Parathyroid adenoma (tissue), 2 donors: ENCODE data around the gene PSAP.

Source experiments
- H2AFZ ChIP-seq: fragments of 300-600 bp; sonication (generic); one replicate; pipeline ENCODE4 v1.7.0; 2017; ENCODE audit warnings: antibody characterized with exemption, mild to moderate bottlenecking
- H3K27ac ChIP-seq: fragments of 300-600 bp; sonication (generic); one replicate; pipeline ENCODE4 v1.7.0; 2017
- H3K27me3 ChIP-seq: fragments of 300-600 bp; sonication (generic); one replicate; pipeline ENCODE4 v1.7.0; 2017; ENCODE audit warnings: low read length; ENCODE audit not compliant: control insufficient read depth, insufficient read depth
- H3K36me3 ChIP-seq: fragments of 300-600 bp; sonication (generic); one replicate; pipeline ENCODE4 v1.7.0; 2017; ENCODE audit warnings: low read length; ENCODE audit not compliant: control insufficient read depth, insufficient read depth
- H3K4me1 ChIP-seq: fragments of 300-600 bp; sonication (generic); one replicate; pipeline ENCODE4 v1.7.0; 2017; ENCODE audit warnings: control low read depth
- H3K4me2 ChIP-seq: fragments of 300-600 bp; sonication (generic); one replicate; pipeline ENCODE4 v1.7.0; 2017; ENCODE audit warnings: low read length
- H3K4me3 ChIP-seq: fragments of 300-600 bp; sonication (generic); one replicate; pipeline ENCODE4 v1.7.0; 2017; ENCODE audit warnings: low read depth, low read length
- H3K79me2 ChIP-seq: fragments of 300-600 bp; sonication (generic); one replicate; pipeline ENCODE4 v1.7.0; 2017; ENCODE audit warnings: control low read depth
- H3K9ac ChIP-seq: fragments of 300-600 bp; sonication (generic); one replicate; pipeline ENCODE4 v1.7.0; 2017; ENCODE audit warnings: mild to moderate bottlenecking
- H3K9me3 ChIP-seq: fragments of 300-600 bp; sonication (generic); one replicate; pipeline ENCODE4 v1.7.0; 2017; ENCODE audit warnings: low read length; ENCODE audit not compliant: control insufficient read depth
- TF ChIP-seq, protein P1 (sequence below): fragments of 300-600 bp; sonication (generic); IDR thresholded peaks from one replicate; pipeline ENCODE4 v1.7.0; 2017; ENCODE audit warnings: antibody characterized with exemption, mild to moderate bottlenecking
- donor health status: primary hyperparathyroidism.

The PSAP gene

DNA sequence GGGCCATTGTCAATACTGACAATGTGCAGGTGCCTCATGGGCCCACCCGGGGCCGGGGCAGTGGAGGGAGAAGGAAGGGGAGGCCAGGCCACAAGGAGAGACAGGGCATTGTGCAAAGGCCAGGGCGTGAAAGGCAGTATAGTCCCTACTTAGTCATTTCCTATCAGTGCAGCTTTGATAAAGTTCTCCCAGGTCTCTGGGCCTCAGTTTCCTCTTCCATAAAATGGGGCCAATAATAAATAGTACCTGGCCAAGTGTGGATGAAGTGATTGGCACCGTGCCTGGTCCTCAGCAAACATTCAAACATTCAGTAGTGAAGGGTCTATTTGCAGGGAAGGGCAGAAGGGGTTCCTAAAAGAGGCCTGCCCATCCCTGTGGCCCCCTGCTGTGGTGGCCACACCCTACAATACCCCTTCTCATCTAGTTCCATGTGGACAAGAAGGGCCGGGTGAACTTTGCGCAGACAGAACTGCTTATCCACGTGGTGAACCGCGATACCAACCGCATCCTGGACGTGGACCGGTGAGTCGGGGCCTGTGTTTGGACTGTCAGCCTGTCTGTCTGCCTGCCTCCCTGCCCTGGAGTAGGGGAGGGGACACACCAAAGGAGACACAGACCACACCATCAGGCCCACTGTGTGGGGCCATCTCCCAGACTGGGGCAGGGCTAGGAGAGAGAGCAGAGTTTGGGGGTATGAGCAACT is 40.9 kb downstream of the PSAP start:
- Histone ChIP-seq H3K9ac (no peak overlapping the region), H3K4me1 (peaks cover 12% of the 10 kb centered on the region), H3K27ac (no peak overlapping the region), H3K79me2 (no peaks in the 10 kb centered on the region), H3K9me3 (no peaks in the 10 kb centered on the region), H3K4me3 (no peak overlapping the region), H3K27me3 (no peaks in the 10 kb centered on the region), H2AFZ (no peak overlapping the region), H3K36me3 (no peaks in the 10 kb centered on the region), H3K4me2 (no peak overlapping the region)
- TF ChIP-seq, protein P1, sequence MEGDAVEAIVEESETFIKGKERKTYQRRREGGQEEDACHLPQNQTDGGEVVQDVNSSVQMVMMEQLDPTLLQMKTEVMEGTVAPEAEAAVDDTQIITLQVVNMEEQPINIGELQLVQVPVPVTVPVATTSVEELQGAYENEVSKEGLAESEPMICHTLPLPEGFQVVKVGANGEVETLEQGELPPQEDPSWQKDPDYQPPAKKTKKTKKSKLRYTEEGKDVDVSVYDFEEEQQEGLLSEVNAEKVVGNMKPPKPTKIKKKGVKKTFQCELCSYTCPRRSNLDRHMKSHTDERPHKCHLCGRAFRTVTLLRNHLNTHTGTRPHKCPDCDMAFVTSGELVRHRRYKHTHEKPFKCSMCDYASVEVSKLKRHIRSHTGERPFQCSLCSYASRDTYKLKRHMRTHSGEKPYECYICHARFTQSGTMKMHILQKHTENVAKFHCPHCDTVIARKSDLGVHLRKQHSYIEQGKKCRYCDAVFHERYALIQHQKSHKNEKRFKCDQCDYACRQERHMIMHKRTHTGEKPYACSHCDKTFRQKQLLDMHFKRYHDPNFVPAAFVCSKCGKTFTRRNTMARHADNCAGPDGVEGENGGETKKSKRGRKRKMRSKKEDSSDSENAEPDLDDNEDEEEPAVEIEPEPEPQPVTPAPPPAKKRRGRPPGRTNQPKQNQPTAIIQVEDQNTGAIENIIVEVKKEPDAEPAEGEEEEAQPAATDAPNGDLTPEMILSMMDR: no peak

DNA sequence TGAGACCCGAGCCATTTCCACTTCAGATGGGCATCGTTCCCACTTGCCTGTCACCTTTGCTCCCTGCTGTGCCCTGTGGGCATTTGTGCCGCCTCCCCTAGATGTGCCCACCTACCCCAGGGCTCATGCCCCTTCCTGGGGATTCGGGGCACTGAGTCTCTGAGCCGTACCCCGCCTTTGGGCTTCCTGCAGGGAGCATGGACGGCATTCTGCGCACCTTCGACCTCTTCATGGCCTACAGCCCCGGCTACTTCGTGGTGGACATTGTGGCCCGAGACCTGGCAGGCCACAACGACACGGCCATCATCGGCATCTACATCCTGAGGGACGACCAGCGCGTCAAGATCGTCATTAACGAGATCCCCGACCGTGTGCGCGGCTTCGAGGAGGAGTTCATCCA is 41.4 kb downstream of the PSAP start:
- H3K9me3 ChIP-seq: no peaks in the 10 kb centered on the region
- no peak overlapping the region for H3K27ac ChIP-seq
- TF ChIP-seq, protein P1: no peak
- H3K36me3 ChIP-seq: no peaks in the 10 kb centered on the region
- no peaks in the 10 kb centered on the region for H3K27me3 ChIP-seq
- no peak overlapping the region for H3K4me2 ChIP-seq
- H3K9ac ChIP-seq: no peak overlapping the region
- no peak overlapping the region for H2AFZ ChIP-seq
- no peak overlapping the region for H3K4me3 ChIP-seq
- no peaks in the 10 kb centered on the region for H3K79me2 ChIP-seq
- H3K4me1 ChIP-seq: peaks cover 12% of the 10 kb centered on the region

GRCh38 chr10:71807557-71808510 is 43.2 kb downstream of the PSAP start:
- H3K4me1 ChIP-seq: peaks cover 10% of the 10 kb centered on the region
- no peak overlapping the region for H3K4me3 ChIP-seq
- H2AFZ ChIP-seq: no peak overlapping the region
- no peak overlapping the region for H3K9ac ChIP-seq
- no peak overlapping the region for H3K27ac ChIP-seq
- H3K79me2 ChIP-seq: no peaks in the 10 kb centered on the region
- TF ChIP-seq, protein P1: no peak
- H3K27me3 ChIP-seq: no peaks in the 10 kb centered on the region
- H3K4me2 ChIP-seq: no peak overlapping the region
- H3K36me3 ChIP-seq: no peaks in the 10 kb centered on the region
- H3K9me3 ChIP-seq: no peaks in the 10 kb centered on the region

DNA sequence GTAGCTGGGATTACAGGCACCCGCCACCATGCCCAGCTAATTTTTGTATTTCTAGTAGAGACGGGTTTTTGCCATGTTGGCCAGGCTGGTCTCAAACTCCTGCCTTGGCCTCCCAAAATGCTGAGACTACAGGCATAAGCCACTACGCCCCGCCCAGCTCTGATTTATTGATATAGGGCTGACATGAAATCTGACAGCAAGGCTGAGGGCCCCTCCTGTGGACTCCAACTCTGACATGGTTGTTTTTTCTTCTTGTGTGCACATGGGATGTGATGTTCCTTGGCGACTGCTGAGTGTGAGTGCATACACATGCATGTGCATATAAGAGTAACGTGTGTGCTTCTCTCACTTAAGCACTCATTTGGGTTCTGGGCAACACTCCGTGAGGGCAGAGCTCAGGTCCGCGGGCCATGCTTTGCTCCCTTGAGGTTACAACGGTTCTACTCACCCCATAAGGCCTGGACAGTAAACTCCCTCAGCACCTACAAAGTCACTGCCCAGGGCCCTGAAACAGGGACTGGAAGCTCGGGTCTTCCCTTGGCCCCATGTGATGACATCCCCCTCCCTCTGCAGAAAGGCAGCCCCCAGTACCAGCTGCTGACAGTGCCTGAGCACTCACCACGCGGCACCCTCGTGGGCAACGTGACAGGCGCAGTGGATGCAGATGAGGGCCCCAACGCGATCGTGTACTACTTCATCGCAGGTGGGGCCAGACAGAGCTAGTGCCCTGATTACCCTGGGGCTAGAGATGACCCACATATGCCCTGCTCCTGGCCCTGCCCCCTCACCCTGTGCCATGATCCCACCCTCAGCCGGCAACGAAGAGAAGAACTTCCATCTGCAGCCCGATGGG is 44.1 kb downstream of the PSAP start:
- Histone ChIP-seq H3K4me2 (no peak overlapping the region), H3K9me3 (no peaks in the 10 kb centered on the region), H3K27me3 (no peaks in the 10 kb centered on the region), H3K9ac (no peak overlapping the region), H3K36me3 (no peaks in the 10 kb centered on the region), H3K4me1 (peaks cover 1% of the 10 kb centered on the region), H3K4me3 (no peak overlapping the region), H3K79me2 (no peaks in the 10 kb centered on the region), H3K27ac (no peak overlapping the region), H2AFZ (no peak overlapping the region)
- TF ChIP-seq, protein P1: no peak
